ENCODE measurements around the gene SATB2. TPM values are rescaled to one million over a fixed set of nuclear protein-coding genes. Genes with fewer than 3 reads are reported as not detected.

The SATB2 gene
- total and polyA plus RNA-seq, 2 experiments from 2014 or later = 1.6 to 6.0 TPM

DNA sequence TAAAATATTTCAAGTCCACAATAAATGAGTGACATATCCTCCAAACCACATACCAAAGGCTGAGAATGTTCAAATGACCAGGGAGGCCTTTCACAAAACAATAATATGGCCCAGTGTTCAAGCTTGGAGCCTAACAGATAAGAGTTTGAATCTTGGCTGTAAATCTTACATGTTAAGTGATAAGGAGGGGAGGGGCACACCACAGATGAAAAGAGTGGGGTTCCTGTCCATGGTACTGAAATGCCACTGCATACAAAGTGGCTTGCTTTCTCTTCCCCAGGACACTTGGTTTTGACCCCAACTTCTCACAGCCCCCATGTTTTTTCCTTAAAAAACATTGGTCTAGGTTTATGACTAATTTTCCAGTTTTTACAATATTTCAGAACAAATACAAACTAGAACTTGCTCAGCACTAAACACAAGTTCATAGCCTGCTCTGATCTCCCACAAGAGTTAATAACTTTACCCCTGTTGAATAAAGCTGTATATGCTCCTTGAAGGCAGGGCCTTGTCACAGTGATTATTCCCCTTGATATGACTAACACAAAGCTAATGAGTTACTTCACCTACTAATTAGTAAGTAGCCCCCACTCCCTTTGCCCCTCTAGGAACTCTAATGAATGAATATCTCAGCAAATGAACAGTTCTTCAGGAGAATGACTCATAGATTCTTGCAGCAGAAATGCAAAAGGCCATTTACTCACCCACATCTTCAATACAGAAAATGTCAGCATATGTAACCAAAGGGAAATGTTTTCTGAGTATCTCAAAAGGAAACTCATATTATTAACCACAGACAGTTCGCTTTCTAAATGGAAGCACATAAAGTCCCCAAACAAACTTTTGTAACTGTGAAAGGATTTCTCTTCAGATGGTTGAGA, 142.2 kb downstream of the SATB2 start (continued):
- TF ChIP-seq, protein P1, sequence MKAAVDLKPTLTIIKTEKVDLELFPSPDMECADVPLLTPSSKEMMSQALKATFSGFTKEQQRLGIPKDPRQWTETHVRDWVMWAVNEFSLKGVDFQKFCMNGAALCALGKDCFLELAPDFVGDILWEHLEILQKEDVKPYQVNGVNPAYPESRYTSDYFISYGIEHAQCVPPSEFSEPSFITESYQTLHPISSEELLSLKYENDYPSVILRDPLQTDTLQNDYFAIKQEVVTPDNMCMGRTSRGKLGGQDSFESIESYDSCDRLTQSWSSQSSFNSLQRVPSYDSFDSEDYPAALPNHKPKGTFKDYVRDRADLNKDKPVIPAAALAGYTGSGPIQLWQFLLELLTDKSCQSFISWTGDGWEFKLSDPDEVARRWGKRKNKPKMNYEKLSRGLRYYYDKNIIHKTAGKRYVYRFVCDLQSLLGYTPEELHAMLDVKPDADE (IDR thresholded peaks at IDR 0.05) = no peak

DNA sequence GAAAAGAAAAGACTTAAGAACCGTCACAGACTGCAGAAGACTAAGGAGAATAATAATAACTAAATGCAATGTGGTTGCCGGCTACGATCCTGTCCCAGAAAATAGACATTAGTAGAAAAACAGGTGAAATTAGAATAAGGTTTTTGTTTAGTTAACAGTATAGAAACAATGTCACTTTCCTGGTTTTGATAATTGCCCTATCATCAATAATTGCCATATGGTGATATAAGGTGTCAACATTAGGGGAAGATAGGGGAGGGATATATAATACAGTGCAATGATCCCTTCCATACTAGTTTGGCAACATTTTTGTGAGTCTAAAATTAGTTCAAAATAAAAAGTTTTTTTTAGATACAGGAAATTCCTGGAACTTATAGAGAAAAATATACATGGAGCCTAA, 144.8 kb downstream of the SATB2 start:
- no peaks in the 10 kb centered on the region for H3K36me3 Mint-ChIP-seq (ENCODE audit: low read depth)
- TF ChIP-seq ZNF331 (CRISPR knock-in tag; IDR thresholded peaks at IDR 0.05; ENCODE audit: low read depth) (no peak), NANOG (IDR thresholded peaks at IDR 0.05; ENCODE audit: borderline replicate concordance) (no peak), ZNF114 (CRISPR knock-in tag; IDR thresholded peaks at IDR 0.05) (no peak)

DNA sequence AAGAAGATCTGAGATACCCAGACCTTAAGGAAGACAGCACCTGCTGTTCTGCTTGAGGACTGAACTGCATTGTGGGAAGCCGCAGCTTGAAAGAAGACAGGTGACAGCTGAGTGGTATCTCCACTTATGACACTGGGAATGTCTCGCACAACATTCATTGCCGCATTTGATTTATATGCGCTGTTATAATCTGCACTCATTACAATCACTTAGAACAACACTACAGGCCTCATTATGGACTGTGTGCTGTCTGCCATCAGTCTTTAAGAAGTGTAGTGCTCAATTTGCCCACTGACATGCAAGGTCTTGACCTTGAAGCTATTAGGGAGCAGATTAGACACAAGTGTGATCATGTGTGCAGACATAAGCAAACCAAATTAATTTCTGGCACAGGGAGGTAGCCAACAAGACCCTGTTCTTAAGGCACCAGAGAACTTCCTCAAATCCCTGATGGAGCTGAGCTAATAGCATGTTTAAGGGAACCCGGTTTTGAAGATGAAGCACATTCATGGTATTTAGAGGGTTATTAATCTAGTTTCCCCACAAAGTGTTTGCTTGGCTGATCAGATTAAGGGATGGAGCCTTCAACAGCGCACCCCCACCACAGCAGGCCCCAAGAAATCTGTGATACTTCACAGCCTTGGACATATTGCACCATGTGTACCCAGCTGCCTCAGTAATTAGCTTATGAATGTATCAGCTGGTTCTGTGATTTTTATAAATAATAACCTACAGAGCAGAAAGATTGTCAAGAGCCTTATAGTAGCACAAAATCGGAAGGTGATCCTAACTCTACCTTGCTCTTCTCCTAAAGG, 146.8 kb downstream of the SATB2 start:
- Histone ChIP-seq H3K9me2 (ENCODE audit: insufficient read depth) (no peaks in the 10 kb centered on the region), H3K27me3 (ENCODE audit: insufficient read depth) (no peaks in the 10 kb centered on the region), H3F3A (replicated peaks; ENCODE audit: low read depth) (no peaks in the 10 kb centered on the region), H3K4me1 (ENCODE audit: insufficient read depth) (no peaks in the 10 kb centered on the region), H3K36me3 (ENCODE audit: insufficient read depth) (no peaks in the 10 kb centered on the region), H2AFZ (no peak overlapping the region), H3K79me2 (replicated peaks; ENCODE audit: insufficient read depth) (no peaks in the 10 kb centered on the region), H3K4me2 (no peak overlapping the region), H3K27ac (ENCODE audit: low read depth) (no peak overlapping the region), H3K4me3 (no peak overlapping the region), H4K20me1 (replicated peaks; ENCODE audit: insufficient read depth) (no peaks in the 10 kb centered on the region)
- Mint-ChIP-seq H3K27ac (no peak overlapping the region), H3K27me3 (ENCODE audit: insufficient read depth, low read depth, poor library complexity) (no peaks in the 10 kb centered on the region), H3K4me1 (no peaks in the 10 kb centered on the region), H3K36me3 (ENCODE audit: low read depth) (no peaks in the 10 kb centered on the region), H3K4me3 (no peak overlapping the region), H3K9me3 (no peaks in the 10 kb centered on the region)
- DNase-seq (ENCODE audit: low spot score) = no peak
- ATAC-seq = no peak
- no peak for TF ChIP-seq ZNF462 (CRISPR knock-in tag; IDR thresholded peaks at IDR 0.05)
- TF ChIP-seq EZH2phosphoT487 (IDR thresholded peaks at IDR 0.05; ENCODE audit: unreplicated experiment) = no peak

More for the DNA sequence above, 144.8 kb downstream of the SATB2 start:
- Mint-ChIP-seq H3K4me3 (no peak overlapping the region), H3K27me3 (ENCODE audit: insufficient read depth, low read depth, poor library complexity) (no peaks in the 10 kb centered on the region), H3K27ac (no peak overlapping the region), H3K4me1 (no peaks in the 10 kb centered on the region), H3K9me3 (no peaks in the 10 kb centered on the region)
- Histone ChIP-seq H3K27me3 (ENCODE audit: insufficient read depth) (no peaks in the 10 kb centered on the region), H3K4me2 (no peak overlapping the region), H3K27ac (ENCODE audit: low read depth) (no peak overlapping the region), H3F3A (replicated peaks; ENCODE audit: low read depth) (no peaks in the 10 kb centered on the region), H4K20me1 (replicated peaks; ENCODE audit: insufficient read depth) (no peaks in the 10 kb centered on the region), H2AFZ (no peak overlapping the region), H3K79me2 (replicated peaks; ENCODE audit: insufficient read depth) (no peaks in the 10 kb centered on the region), H3K9me2 (ENCODE audit: insufficient read depth) (no peaks in the 10 kb centered on the region), H3K4me1 (ENCODE audit: insufficient read depth) (no peaks in the 10 kb centered on the region), H3K36me3 (ENCODE audit: insufficient read depth) (no peaks in the 10 kb centered on the region), H3K4me3 (no peak overlapping the region)
- DNase-seq (ENCODE audit: low spot score) = no peak
- ATAC-seq = no peak
